Measurements from ENCODE around the gene DNASE1L1. TPM values are rescaled to one million over a fixed set of nuclear protein-coding genes. Genes with fewer than 3 reads are reported as not detected.

DNASE1L1 gene
- total and polyA plus RNA-seq, 2 donors (not counting 1 experiment from before 2014, with no cell fraction given): 24.6 to 49.2 TPM

DNA sequence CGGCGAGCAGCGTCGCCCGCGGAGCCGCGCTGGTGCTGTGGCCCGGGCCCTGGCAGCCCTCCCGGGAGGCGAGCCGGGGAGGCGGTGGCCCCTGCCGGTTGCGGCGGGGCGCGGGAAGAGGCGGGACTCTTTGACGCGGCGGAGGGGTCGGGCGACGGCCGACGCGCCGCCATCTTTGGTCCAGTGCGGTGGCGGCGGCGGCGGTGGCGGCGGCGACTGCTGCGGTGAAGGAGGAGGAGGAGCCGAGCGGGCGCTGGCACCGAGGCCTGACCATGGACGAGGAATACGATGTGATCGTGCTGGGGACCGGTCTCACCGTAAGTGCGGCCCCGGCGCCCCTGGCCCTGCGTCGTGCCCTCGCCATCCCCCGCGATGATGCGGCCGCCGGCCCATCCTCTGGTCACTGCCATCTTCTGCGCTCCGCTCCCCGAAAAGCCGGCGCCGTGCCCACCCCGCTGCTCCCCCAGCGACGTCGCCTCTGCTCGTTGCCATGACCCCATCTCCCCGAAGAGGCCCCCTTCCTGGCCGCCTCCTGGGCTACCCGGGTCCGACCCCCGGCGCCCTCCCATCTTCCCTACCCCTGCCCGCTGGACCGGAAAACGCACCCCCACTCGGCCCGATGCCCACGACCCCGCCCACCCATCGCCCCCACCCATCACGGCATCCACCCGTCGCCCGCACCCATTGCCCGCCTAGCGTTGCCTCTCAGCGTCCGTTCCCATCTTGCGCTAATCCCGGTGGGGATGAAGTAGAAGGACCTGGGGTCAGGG lies 28.1 kb upstream of the DNASE1L1 start, which contains the start of gene GDI1:
GDI1 (plus strand) TSS at position 172 of the 770 bp plus-strand sequence; CDS start at position 273, 101 bp downstream.
- H3K79me2 ChIP-seq (ENCODE audit: control insufficient read depth, insufficient read depth, low read length): peaks cover 27% of the 10 kb centered on the region
- ChIA-PET CTCF (no interaction called here), POLR2A (interaction anchor here (0.9 to 1.6 kb wide), 2 partner anchors 16 to 39 kb away, joined by 3 read pairs; partner anchors contain the start of gene RPL10)
- intact Hi-C loops (cut with micrococcal nuclease): loop anchor here (1.0 kb wide), 1 partner anchor 9 kb away; the partner anchor contains the start of gene ATP6AP1
- no peaks in the 10 kb centered on the region for H3K9me3 Mint-ChIP-seq (ENCODE audit: insufficient read depth)
- no peaks in the 10 kb centered on the region for H3K9me3 ChIP-seq (ENCODE audit: control extremely low read depth in 1 of 3, control insufficient read depth in 2 of 3, insufficient read depth in 1 of 3, low read length in 2 of 3)
- H3K4me1 Mint-ChIP-seq: peaks cover 13% of the 10 kb centered on the region
- H3K4me3 ChIP-seq (ENCODE audit: control extremely low read depth in 1 of 5, extremely low read depth in 1 of 5, insufficient read depth in 1 of 5, low read depth in 2 of 5, low read length in 4 of 5): peak within 1 kb of the TSS; percentile 9 to 65 (median 61)
- under 1% methylated on average over 59 of the region's 93 CpGs for WGBS (ENCODE audit: insufficient coverage)
- peak within 1 kb of the TSS; percentile 80 for H3K4me2 ChIP-seq (replicated peaks; ENCODE audit: low read depth, low read length, poor library complexity, severe bottlenecking)
- peak within 1 kb of the TSS; percentile 84 for H3K4me3 Mint-ChIP-seq
- H3K27me3 ChIP-seq (replicated peaks in 1 of 4; ENCODE audit: control extremely low read depth in 1 of 4, control insufficient read depth in 3 of 4, insufficient read depth in 4 of 4, low read length in 3 of 4): no peaks in the 10 kb centered on the region
- H3K27ac Mint-ChIP-seq: peak within 1 kb of the TSS; percentile 92
- TF ChIP-seq EZH2 (IDR thresholded peaks at IDR 0.05; ENCODE audit: borderline replicate concordance, insufficient read depth, low read depth, low read length, poor library complexity, severe bottlenecking): no peak
- TF ChIP-seq, protein P1, sequence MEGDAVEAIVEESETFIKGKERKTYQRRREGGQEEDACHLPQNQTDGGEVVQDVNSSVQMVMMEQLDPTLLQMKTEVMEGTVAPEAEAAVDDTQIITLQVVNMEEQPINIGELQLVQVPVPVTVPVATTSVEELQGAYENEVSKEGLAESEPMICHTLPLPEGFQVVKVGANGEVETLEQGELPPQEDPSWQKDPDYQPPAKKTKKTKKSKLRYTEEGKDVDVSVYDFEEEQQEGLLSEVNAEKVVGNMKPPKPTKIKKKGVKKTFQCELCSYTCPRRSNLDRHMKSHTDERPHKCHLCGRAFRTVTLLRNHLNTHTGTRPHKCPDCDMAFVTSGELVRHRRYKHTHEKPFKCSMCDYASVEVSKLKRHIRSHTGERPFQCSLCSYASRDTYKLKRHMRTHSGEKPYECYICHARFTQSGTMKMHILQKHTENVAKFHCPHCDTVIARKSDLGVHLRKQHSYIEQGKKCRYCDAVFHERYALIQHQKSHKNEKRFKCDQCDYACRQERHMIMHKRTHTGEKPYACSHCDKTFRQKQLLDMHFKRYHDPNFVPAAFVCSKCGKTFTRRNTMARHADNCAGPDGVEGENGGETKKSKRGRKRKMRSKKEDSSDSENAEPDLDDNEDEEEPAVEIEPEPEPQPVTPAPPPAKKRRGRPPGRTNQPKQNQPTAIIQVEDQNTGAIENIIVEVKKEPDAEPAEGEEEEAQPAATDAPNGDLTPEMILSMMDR (IDR thresholded peaks at IDR 0.05): no peak
- peaks cover 6% of the 10 kb centered on the region for H4K20me1 ChIP-seq (ENCODE audit: control insufficient read depth, insufficient read depth, low read length, poor library complexity, severe bottlenecking)
- H3K4me1 ChIP-seq (ENCODE audit: control insufficient read depth in 2 of 2, insufficient read depth in 2 of 2, low read length in 2 of 2): peaks cover 10 to 19% of the 10 kb centered on the region in 2 donors
- peak within 1 kb of the TSS; percentile 64 for H3K9ac ChIP-seq (ENCODE audit: low read length)
- H3K27ac ChIP-seq (ENCODE audit: low read length in 2 of 2): peak within 1 kb of the TSS; percentile 59 to 80
- DNase-seq (peak; percentile 85), ATAC-seq (ENCODE audit: low read depth) (peak; percentile 69)
- H2AFZ ChIP-seq (ENCODE audit: insufficient read depth, low read depth, low read length, poor library complexity, severe bottlenecking): peak within 1 kb of the TSS; percentile 68
- no peaks in the 10 kb centered on the region for H3K27me3 Mint-ChIP-seq
- H3K36me3 ChIP-seq (replicated peaks in 1 of 2; ENCODE audit: control extremely low read depth in 1 of 2, control insufficient read depth in 1 of 2, extremely low read depth in 1 of 2, insufficient read depth in 2 of 2, low read length in 1 of 2): peaks cover 0 to 19% of the 10 kb centered on the region in 2 experiments

Data from B cell (primary cell).